OCI-LY7 (cell line): ENCODE results near the gene TC2N. TPM values are rescaled to one million over a fixed set of nuclear protein-coding genes. Genes with fewer than 3 reads are reported as not detected.

Experiments used
- BruUV-seq: library from RNA; stranded (reverse); fragments of 400-500 nt; replicated peaks from 2 replicates; lab custom pipeline; 2021; lab: Mats Ljungman, UMichigan
- CTCF ChIA-PET: fragments of 300-600 bp; sonication (Branson Sonifier 250); formaldehyde crosslinking; loops from one replicate; lab custom pipeline; 2022; ENCODE audit warnings: antibody characterized with exemption; ENCODE audit not compliant: unreplicated experiment; lab: Charles Lee
- POLR2A ChIA-PET: fragments of 300-600 bp; sonication (Branson Sonifier 250); formaldehyde crosslinking; loops from one replicate; lab custom pipeline; 2022; ENCODE audit warnings: antibody characterized with exemption; lab: Charles Lee
- DNase-seq: peaks from one replicate; pipeline ENCODE4 v3.0.0-alpha.2; 2015; ENCODE audit warnings: low spot score
- H2AFZ ChIP-seq: fragments of 200-600 bp; sonication (generic), shearing (Covaris generic); 2 replicates; pipeline ENCODE4 v1.6.1; 2014; ENCODE audit warnings: mild to moderate bottlenecking, antibody characterized with exemption, low read length, moderate library complexity
- H3K27ac ChIP-seq: fragments of 200-600 bp; sonication (generic); 2 replicates; pipeline ENCODE4 v1.5.1; 2014; ENCODE audit warnings: mixed run types, low read depth, mild to moderate bottlenecking, moderate library complexity, low read length, inconsistent platforms; ENCODE audit not compliant: poor library complexity, severe bottlenecking
- H3K36me3 ChIP-seq: fragments of 200-600 bp; sonication (generic); 2 replicates; pipeline ENCODE4 v1.6.1; 2014; ENCODE audit warnings: mild to moderate bottlenecking, antibody characterized with exemption, low read length, moderate library complexity, mixed read lengths; ENCODE audit not compliant: insufficient read depth
- H3K4me1 ChIP-seq: fragments of 200-600 bp; sonication (generic); 2 replicates; pipeline ENCODE4 v1.5.1; 2014; ENCODE audit warnings: mild to moderate bottlenecking, low read length; ENCODE audit not compliant: insufficient read depth, poor library complexity, severe bottlenecking
- H3K4me2 ChIP-seq: fragments of 200-600 bp; sonication (generic); 2 replicates; pipeline ENCODE4 v1.6.1; 2014; ENCODE audit warnings: mild to moderate bottlenecking, low read length
- H3K4me3 ChIP-seq: fragments of 200-600 bp; sonication (generic); 2 replicates; pipeline ENCODE4 v1.5.1; 2014; ENCODE audit warnings: mild to moderate bottlenecking, low read depth, low read length; ENCODE audit not compliant: poor library complexity, severe bottlenecking
- H3K79me2 ChIP-seq: fragments of 200-600 bp; sonication (generic); 2 replicates; pipeline ENCODE4 v1.6.1; 2016; ENCODE audit warnings: low read depth, mild to moderate bottlenecking, low read length, moderate library complexity, mixed read lengths; ENCODE audit not compliant: insufficient read depth
- H3K9me2 ChIP-seq: fragments of 200-600 bp; sonication (generic); 2 replicates; pipeline ENCODE4 v1.6.1; 2016; ENCODE audit warnings: mild to moderate bottlenecking, low read length, mixed read lengths; ENCODE audit not compliant: insufficient read depth
- H3K9me3 ChIP-seq: fragments of 200-600 bp; sonication (generic); 2 replicates; pipeline ENCODE4 v1.6.1; 2014; ENCODE audit warnings: mild to moderate bottlenecking, mixed run types, low read length, mixed read lengths
- H4K20me1 ChIP-seq: fragments of 200-600 bp; sonication (generic); 2 replicates; pipeline ENCODE4 v1.6.1; 2014; ENCODE audit warnings: mild to moderate bottlenecking, antibody characterized with exemption, low read length, moderate library complexity, mixed read lengths; ENCODE audit not compliant: insufficient read depth
- CTCF ChIP-seq: fragments of 200-600 bp; sonication (generic); conservative IDR thresholded peaks from 2 replicates; pipeline ENCODE4 v1.5.1; 2014; ENCODE audit warnings: mild to moderate bottlenecking, antibody characterized with exemption, low read length, moderate library complexity, mixed read lengths
- EZH2phosphoT487 ChIP-seq: fragments of 200-600 bp; sonication (generic); IDR thresholded peaks from 2 replicates; pipeline ENCODE4 v1.6.1; 2018; ENCODE audit warnings: low read depth, borderline replicate concordance, mild to moderate bottlenecking, mixed run types, antibody characterized with exemption, low read length, moderate library complexity, mixed read lengths
- intact Hi-C: fragments of 100-400 bp; cut with micrococcal nuclease; formaldehyde crosslinking; loops from one replicate; pipeline ENCODE4 v1.10.0; 2022; ENCODE audit not compliant: unreplicated experiment
- total RNA-seq, 2 experiments: library from RNA; depleted of rRNA in 1 of 2; stranded (reverse); fragments of >200 nt in 1 of 2; shearing (Covaris generic) in 1 of 2; gene quantifications; 2 replicates each; pipeline ENCODE4 v1.2.3, GENCODE V29; 2014 to 2022

The TC2N gene
- total RNA-seq, 2 experiments from 2014 or later: 0.57 TPM; not detected in 1

- no peak for DNase-seq
- H3K79me2 ChIP-seq: no peaks in the 10 kb centered on the region
- intact Hi-C loops: loop anchor here (10.0 kb wide), 1 partner anchor 236 kb away; no protein-coding TSS in a partner anchor
- no peaks in the 10 kb centered on the region for H3K4me1 ChIP-seq
- BruUV-seq: no TSS peak
- no peak overlapping the region for H3K27ac ChIP-seq
- no peaks in the 10 kb centered on the region for H4K20me1 ChIP-seq
- no peaks in the 10 kb centered on the region for H3K9me2 ChIP-seq
- POLR2A ChIA-PET: no interaction called here
- no peak overlapping the region for H2AFZ ChIP-seq
- CTCF ChIA-PET: no interaction called here
- H3K9me3 ChIP-seq: no peaks in the 10 kb centered on the region
- H3K4me3 ChIP-seq: no peak overlapping the region
- TF ChIP-seq EZH2phosphoT487 (no peak), CTCF (no peak)
- H3K36me3 ChIP-seq: no peaks in the 10 kb centered on the region
- H3K4me2 ChIP-seq: no peak overlapping the region
Observed at GRCh38 chr14:91890291-91890749, 23.0 kb upstream of the TC2N start.

GRCh38 chr14:91889477-91890211, 22.3 kb upstream of the TC2N start:
- no TSS peak for BruUV-seq
- CTCF ChIA-PET: no interaction called here
- Histone ChIP-seq H3K9me3 (no peaks in the 10 kb centered on the region), H3K27ac (no peak overlapping the region), H4K20me1 (no peaks in the 10 kb centered on the region), H3K4me2 (no peak overlapping the region), H3K4me3 (no peak overlapping the region), H3K36me3 (no peaks in the 10 kb centered on the region), H3K9me2 (no peaks in the 10 kb centered on the region), H2AFZ (no peak overlapping the region), H3K4me1 (no peaks in the 10 kb centered on the region), H3K79me2 (no peaks in the 10 kb centered on the region)
- intact Hi-C loops: loop anchor here (10.0 kb wide), 1 partner anchor 235 kb away; no protein-coding TSS in a partner anchor
- POLR2A ChIA-PET: no interaction called here
- no peak for TF ChIP-seq EZH2phosphoT487
- no peak for TF ChIP-seq CTCF
- peak; percentile 13 for DNase-seq
